Chondrocyte (in vitro differentiated cells): ENCODE results near the gene SCARF1. TPM values are rescaled to one million over a fixed set of nuclear protein-coding genes. Genes with fewer than 3 reads are reported as not detected.
"Not testable (repeated sequence)": the region's sequence is repeated elsewhere in the genome, so short reads cannot be mapped to it uniquely, and the experiment has no call there.

Experiments
- DNase-seq: peaks from one replicate; pipeline ENCODE4 v3.0.0; 2021; ENCODE audit warnings: mixed read lengths, low spot score
- H3K27ac Mint-ChIP-seq: one replicate; pipeline ENCODE4 v1.8.0; 2021; ENCODE audit warnings: mild to moderate bottlenecking, moderate library complexity, mixed read lengths; ENCODE audit not compliant: unreplicated experiment
- H3K27me3 Mint-ChIP-seq: 2 replicates; pipeline ENCODE4 v1.8.0; 2021; ENCODE audit warnings: low read depth, mixed read lengths
- H3K36me3 Mint-ChIP-seq: 2 replicates; pipeline ENCODE4 v1.8.0; 2021; ENCODE audit warnings: low read depth, mixed read lengths
- H3K4me1 Mint-ChIP-seq: 2 replicates; pipeline ENCODE4 v1.8.0; 2021; ENCODE audit warnings: low read depth, mild to moderate bottlenecking, mixed read lengths
- H3K4me3 Mint-ChIP-seq: one replicate; pipeline ENCODE4 v1.8.0; 2021; ENCODE audit warnings: mild to moderate bottlenecking, moderate library complexity, mixed read lengths; ENCODE audit not compliant: unreplicated experiment
- H3K9me3 Mint-ChIP-seq: 2 replicates; pipeline ENCODE4 v1.8.0; 2021; ENCODE audit warnings: low read depth, mixed read lengths
- total RNA-seq: library from RNA; stranded (reverse); gene quantifications from 3 replicates; pipeline ENCODE4 v1.2.1, GENCODE V29; 2021
- TF ChIP-seq, protein P1 (sequence below): fragments of 200-600 bp; sonication (generic); IDR thresholded peaks from 2 replicates; pipeline ENCODE4 v1.5.0; 2021; ENCODE audit warnings: antibody characterized with exemption, mild to moderate bottlenecking, moderate library complexity

SCARF1 gene
- total RNA-seq, 1 donor from 2014 or later = 0.42 TPM

DNA sequence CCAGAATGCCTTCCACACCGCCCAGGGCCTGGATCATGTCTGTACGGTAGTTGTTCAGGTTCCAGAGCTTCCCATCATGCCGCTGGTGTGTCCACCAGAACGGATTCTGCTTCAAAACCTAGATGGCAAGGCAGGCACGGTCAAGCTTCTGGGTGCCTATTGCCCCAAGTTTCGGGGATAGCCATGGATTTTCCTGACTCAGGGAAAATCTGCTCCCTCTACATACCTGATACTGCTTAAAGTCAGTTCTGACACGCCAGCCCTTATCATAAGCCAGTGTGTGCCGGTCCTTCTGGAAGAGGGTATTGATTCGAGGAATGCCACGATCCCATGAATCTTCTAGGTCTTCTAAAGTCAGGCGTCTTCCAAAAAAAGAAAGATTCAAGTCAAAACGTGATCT lies 15.5 kb upstream of the SCARF1 start:
- TF ChIP-seq, protein P1, sequence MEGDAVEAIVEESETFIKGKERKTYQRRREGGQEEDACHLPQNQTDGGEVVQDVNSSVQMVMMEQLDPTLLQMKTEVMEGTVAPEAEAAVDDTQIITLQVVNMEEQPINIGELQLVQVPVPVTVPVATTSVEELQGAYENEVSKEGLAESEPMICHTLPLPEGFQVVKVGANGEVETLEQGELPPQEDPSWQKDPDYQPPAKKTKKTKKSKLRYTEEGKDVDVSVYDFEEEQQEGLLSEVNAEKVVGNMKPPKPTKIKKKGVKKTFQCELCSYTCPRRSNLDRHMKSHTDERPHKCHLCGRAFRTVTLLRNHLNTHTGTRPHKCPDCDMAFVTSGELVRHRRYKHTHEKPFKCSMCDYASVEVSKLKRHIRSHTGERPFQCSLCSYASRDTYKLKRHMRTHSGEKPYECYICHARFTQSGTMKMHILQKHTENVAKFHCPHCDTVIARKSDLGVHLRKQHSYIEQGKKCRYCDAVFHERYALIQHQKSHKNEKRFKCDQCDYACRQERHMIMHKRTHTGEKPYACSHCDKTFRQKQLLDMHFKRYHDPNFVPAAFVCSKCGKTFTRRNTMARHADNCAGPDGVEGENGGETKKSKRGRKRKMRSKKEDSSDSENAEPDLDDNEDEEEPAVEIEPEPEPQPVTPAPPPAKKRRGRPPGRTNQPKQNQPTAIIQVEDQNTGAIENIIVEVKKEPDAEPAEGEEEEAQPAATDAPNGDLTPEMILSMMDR = no peak
- DNase-seq = no peak
- Mint-ChIP-seq H3K27me3 (no peaks in the 10 kb centered on the region), H3K27ac (no peak overlapping the region), H3K4me3 (no peak overlapping the region), H3K36me3 (peaks cover 43% of the 10 kb centered on the region), H3K4me1 (no peaks in the 10 kb centered on the region), H3K9me3 (no peaks in the 10 kb centered on the region)

DNA sequence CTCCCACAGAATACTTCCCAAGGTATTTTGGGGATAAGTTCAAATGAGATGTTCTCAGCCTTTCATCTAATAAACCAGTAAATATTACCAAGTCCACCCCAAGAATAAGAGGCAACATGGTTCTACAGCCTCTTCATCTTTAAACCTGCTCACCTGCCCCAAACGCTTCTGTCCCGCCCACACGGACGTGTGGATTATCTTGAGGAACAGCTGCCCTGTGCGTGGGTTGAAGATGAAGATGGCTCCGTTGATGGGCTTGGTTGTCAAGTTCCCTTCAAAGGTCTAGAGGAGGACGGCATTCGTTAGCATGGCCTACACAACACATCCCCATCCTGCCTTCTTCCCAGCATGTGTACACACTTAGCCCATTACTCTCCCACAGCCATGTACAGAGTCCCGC lies 12.6 kb upstream of the SCARF1 start:
- peaks cover 62% of the 10 kb centered on the region for H3K36me3 Mint-ChIP-seq
- no peak overlapping the region for H3K4me3 Mint-ChIP-seq
- TF ChIP-seq, protein P1 = no peak
- H3K27me3 Mint-ChIP-seq = no peaks in the 10 kb centered on the region
- no peak overlapping the region for H3K27ac Mint-ChIP-seq
- H3K4me1 Mint-ChIP-seq = no peaks in the 10 kb centered on the region
- DNase-seq = no peak
- H3K9me3 Mint-ChIP-seq = no peaks in the 10 kb centered on the region

DNA sequence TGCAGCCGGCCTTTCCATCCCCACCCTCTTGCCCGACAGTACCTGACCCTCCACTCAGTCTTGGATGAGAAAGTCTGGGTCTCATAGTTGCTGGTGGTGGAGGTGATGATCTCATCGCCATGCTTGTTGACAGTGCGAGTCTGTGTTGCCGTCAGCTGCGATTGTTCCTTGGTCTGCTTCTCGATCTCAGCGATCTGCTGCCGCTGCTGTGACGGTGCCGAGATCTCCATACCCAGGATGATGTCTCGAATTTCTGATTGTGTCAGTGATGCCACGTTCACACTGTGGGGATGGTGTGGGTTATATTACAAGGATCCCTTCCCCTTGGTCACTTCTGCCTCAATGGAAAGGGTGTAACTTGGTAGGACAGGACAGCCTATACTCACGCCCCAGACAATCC lies 8.2 kb upstream of the SCARF1 start:
- no peaks in the 10 kb centered on the region for H3K9me3 Mint-ChIP-seq
- TF ChIP-seq, protein P1 = no peak
- H3K27me3 Mint-ChIP-seq = no peaks in the 10 kb centered on the region
- peaks cover 52% of the 10 kb centered on the region for H3K36me3 Mint-ChIP-seq
- no peak overlapping the region for H3K4me3 Mint-ChIP-seq
- peaks cover 5% of the 10 kb centered on the region for H3K4me1 Mint-ChIP-seq
- no peak overlapping the region for H3K27ac Mint-ChIP-seq
- DNase-seq = no peak

DNA sequence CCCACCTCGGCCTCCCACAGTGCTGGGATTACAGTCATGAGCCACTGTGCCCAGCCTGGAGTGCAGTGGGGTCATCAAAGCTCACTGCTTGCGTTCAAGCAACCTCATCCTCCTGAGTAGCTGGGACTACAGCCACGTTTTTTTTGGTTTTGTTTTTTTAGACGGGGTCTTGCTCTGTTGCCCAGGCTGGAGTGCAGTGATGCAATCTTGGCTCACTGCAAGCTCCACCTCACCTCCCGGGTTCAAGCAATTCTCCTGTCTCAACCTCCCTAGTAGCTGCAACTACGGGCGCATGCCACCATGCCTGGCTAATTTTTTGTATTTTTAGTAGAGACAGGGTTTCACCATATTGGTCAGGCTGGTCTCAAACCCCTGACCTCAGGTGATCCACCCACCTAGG lies 7.3 kb upstream of the SCARF1 start:
- H3K4me1 Mint-ChIP-seq, H3K4me3 Mint-ChIP-seq, DNase-seq, H3K27me3 Mint-ChIP-seq, H3K27ac Mint-ChIP-seq, H3K9me3 Mint-ChIP-seq: not testable (repeated sequence)
- peaks cover 43% of the 10 kb centered on the region for H3K36me3 Mint-ChIP-seq

DNA sequence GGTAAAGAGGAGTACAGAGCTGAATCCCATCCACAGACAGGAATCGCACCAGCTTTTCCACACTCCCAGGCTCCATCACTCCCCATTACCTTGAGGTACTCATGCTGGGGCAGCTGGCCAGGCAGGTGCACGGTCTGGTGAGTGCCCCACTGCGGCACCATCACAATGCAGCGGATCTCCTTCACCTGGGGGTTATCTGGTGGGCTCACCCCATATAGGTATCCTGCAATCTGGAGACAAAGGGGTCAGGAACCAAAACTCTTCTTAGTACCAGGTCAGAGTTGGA lies 6.0 kb upstream of the SCARF1 start:
- Mint-ChIP-seq H3K27me3 (no peaks in the 10 kb centered on the region), H3K36me3 (peaks cover 36% of the 10 kb centered on the region), H3K4me3 (no peak overlapping the region), H3K27ac (no peak overlapping the region), H3K4me1 (peaks cover 9% of the 10 kb centered on the region), H3K9me3 (no peaks in the 10 kb centered on the region)
- TF ChIP-seq, protein P1 = no peak
- no peak for DNase-seq

DNA sequence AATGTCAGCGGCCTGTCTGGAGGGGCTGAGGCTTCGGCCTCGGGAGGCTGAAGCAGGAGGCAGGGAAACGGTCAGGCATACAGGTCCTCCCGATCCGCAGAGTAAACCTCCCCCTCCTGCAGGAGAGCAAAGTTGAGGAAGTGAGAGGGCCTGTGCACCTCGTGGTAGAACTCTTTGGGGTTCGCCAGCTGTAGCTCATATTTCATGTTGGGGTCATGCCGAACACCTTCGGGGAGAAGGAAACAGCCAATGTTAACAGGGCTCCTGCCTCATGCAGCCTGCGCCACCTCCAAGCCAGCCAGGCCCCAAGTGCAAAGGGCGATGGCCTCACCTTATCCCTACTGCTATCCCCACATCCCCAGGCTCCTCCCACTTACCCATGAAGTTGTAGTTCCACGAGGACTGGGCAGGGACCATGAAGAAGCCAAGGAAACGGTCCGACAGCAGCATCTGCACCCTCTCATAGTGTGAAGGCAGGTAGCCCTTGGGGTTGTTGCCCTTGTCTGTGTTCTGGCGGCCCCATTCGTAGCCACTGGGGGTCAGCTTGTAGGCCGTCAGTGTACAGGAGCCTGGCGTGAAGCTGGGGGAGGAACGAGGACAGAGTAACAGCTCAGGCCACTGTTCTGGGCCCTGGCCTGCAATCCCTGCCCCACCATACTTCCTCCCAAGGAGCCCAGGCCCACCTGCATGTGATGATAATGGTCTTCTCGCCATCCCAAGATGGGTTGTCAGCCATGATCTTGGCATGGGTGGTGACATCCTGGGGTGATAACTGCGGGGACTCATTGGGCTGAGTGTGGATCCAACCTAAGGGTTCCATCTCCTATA lies 5.4 kb upstream of the SCARF1 start:
- DNase-seq = no peak
- no peaks in the 10 kb centered on the region for H3K9me3 Mint-ChIP-seq
- H3K4me1 Mint-ChIP-seq = peaks cover 9% of the 10 kb centered on the region
- H3K27ac Mint-ChIP-seq = no peak overlapping the region
- TF ChIP-seq, protein P1 = no peak
- H3K4me3 Mint-ChIP-seq = no peak overlapping the region
- no peaks in the 10 kb centered on the region for H3K27me3 Mint-ChIP-seq
- H3K36me3 Mint-ChIP-seq = peaks cover 32% of the 10 kb centered on the region
